GM21786 (cell line): ENCODE measurements around the gene DNMT3A.

Experiments used
- ATAC-seq: cut with Tn5 transposase; IDR thresholded peaks from one replicate; pipeline ENCODE4 v1.9.1; 2021; ENCODE audit not compliant: unreplicated experiment

Gene DNMT3A

DNA sequence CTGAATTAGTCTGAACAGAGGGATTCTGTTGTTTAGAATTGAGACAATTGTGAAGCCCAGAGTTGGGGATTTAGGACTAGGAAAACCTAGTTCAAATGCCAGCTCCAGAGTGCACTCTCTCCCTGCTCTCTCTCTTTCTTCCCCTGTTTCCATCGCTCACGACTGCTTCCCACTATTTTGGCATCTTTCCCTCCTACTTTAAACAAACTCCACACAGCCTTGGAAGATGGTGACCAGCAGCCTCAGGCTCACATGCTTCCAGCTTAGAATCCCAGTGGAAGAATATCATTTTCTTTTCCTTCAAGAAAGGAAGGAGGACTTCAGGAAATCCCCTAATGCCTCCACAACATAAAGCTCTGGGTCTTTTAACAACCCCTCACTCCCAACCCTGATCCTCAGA lies 6.1 kb upstream of the DNMT3A start:
- no peak for ATAC-seq

DNA sequence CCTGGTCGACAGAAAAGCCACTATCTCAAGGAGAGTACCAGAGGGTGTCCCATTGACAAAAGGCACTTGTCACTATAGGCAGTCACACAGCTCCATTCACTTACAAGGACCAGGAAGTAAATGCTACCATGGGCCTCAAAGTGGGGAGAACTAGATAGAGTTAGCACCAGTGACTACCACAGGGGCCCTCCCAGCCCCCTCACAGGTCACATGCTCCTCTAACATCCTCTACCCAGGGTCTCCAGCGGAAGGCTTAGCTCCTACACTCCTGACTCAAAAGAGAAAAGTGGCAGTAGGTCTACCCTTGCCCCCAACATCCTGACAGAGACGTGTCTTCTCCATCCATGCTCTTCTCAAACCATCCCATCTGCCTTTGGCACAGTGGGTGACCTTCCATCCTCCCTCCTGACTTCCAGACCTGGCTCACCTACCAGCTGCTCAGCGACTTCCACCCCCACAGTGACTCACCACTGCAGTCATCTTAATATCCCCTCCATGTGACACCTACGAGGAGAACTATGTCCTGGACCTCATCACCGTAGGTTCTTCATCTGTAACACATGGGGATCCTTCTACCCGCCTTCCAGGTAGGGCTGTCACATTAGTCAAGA lies 5.6 kb upstream of the DNMT3A start:
- no peak for ATAC-seq

DNA sequence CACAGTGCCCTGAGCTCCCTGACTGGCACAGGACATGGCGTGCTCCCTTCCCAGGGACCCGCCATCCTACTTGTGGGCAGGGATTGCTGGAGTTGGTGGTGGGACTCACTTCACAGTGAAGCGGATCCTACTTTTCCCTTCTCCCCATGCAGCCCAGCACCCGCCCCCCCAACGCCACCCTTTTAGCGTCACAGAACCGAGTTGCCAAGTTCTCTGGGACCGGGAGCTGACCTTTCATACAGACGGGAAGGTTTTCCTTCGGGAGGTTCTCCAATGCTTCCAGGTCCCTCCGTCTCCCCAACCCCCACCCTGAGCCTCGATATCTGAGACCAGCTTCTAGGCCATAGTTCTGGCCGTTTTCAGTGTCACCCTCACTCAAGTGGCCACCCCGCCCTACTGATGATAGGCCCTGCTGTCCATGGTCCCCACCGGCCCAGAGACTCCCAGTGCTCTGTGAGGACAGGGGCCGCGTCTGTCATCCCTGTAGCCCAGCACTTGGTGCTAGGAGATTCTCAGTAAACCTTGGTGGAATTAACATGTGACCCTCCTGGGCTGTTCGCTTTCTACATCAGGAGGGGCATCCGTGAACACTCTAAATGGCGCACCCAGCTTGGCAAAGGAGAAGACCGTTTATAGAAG lies 1.6 kb upstream of the DNMT3A start:
- no peak for ATAC-seq

DNA sequence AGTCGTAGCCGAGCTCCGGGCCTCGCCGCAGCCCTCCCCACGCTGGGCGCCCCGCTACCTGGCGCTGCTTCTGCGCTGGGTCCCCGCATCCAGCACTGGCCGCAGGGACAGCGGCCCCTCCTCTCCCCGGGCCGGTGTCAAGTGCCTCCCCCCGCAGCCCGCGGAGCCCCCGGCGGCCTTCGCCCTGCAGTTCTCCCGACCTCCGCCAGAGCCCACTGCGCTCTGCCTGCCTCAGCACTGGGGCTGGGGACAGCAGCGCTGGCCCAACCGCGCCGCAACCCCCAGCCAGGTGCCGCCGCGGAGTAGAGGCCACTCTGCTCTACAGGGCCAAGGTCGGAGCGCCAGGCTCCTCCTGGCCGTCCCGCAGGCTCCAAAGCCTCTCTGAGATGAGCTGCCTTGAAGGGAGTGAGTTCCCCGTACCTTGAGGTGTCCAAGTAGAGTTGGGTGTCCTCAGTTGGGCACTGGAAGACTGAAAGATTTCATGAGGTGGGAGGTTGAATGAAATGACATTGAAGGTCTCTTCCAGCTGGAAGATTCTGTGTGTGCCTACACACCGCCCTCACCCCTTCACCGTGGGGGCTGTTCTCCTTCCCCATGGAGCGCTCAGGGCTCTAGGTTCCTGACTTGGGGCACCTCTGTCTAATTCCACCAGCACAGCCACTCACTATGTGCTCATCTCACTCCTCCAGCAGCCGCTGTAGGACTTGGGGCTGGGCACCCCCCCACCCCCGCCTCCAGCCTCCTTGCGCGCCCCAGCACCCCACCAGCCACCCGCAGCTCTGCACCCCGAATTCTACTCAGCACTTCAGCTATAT lies 854 bp upstream of the DNMT3A start:
- ATAC-seq, result peak; percentile 76

DNA sequence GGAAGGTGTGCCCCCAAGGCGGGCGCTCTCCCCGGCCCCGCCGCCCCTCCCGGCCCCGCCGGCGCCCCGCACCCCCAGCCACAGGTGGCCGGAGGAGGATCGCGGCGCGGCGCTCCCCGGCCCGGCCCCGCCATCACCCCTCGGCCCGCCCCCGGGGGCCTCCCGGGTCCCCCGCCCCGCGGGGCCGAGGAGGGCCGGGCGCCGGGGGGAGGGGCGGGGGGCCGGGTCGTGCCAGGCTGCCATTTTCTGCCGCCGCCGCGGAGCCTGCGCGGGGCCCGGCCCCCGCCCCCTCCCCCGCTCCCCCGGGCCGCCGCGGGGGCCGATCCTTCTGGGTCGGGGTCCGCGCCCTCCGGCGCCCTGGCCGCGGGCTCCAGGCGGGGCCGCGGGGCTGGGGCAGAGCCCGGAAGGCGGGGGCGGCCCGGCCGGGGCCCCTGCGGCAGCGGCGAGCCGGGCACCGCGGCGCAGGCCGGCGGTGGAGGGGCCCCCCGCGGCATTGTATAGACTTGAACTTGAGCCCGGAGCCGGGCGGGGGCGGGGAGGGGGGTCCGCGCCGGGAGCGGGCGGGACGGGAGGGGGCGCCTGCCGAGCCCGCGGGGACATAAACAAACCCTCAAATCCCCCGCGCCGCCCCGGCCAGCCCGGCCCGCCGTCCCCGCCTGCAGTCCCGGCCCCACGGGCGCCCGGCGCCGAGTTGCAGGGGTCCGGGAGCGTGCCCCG lies 556 bp downstream of the DNMT3A start:
- no peak for ATAC-seq

DNA sequence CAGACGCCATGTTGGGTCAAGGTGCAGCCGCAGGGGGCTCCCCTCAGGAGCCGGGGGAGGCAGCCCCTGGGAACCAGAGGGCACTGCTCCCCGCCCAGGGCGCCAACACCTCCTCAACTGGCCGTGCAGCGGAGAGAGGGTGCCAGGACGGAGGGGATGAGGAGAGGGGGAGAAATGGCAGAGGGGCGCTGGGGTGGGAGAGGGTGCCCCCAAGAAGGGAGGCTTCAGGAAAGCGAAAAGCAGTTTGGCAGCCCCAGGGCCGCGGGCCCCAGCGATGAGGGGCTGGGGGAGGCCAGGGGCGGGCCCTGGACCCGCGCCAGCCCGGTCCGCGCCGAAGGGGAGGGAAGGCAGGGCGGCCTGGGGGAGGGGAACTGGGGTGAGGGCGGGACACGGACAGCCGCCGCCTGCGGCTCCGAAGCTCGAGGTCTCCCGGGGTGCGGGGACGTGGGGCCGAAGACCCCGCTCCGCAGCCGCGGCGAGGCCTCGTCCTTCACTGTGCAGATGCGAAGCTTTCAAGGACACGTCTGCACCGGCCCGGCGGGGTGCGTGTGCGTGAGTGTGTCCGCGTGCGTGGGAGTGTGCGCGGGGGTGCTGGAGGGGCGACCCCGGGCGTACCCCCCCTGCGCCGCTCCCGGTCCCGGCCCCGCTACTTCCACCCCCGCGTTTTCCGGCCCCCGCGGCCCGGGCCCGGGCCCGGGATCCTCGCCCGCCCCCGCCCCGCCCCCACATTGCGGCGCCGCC lies 1.4 kb downstream of the DNMT3A start:
- no peak for ATAC-seq

DNA sequence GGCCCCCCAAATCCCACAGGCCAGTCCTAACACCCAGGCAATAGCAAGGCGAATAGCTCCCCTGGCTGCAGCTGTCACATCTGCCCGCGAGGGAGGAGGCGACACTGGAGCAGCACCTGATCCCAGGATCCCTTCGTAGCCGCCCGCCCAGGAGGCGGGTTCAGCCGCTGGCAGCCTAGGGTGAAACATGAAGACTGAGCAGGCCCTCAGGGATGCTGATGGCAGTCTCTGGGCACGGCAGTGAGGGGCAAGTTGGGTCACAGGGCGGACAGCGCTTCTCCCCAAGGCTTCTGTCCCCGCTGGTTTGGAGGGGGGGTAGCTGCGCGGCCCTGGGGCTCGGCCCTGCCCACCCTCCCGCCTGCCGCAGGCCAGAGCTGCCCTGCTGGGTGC lies 1.9 kb downstream of the DNMT3A start:
- ATAC-seq, result no peak

DNA sequence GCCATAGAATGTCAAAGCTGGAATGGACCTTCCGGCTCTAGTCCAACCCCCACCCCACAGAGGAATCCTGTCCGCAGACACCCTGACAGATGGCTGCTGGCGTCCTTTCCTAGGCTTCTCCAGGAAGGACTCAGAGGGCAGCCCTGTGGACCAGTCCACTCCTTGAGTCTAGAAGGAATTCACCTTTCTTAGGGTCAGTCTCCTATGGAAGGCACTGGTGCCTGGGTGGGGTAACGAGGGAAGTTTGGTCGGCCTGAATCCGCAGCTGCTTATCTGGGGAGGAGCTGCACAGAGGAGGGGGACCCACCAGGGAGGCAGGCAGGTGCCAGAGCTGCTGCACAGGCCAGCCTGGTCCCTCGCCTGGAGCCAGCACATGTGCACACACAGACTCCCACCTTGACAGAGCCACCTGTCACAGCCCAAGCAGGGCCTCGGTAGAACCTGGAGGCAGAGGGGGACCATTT lies 2.5 kb downstream of the DNMT3A start:
- ATAC-seq, result no peak

DNA sequence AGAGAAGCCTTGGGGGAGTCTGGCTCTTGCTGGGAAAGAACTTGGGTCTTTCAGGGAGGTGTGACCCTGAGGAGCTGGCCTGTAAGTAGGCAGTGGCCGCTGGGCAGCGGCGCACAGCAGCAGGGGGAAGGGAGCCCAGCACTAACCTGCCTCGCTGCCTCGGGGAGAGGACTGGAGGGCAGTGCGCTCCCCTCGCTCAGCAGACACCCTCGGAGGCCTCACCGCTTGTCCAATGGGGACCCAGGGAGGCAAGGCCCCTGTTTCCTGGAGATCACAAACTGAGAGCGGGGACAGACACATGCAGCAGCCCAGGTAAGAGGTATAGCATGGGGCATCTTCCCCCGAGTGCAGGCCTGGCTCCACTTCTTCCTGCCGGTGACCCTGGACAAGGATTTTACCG lies 3.3 kb downstream of the DNMT3A start:
- ATAC-seq, result no peak

DNA sequence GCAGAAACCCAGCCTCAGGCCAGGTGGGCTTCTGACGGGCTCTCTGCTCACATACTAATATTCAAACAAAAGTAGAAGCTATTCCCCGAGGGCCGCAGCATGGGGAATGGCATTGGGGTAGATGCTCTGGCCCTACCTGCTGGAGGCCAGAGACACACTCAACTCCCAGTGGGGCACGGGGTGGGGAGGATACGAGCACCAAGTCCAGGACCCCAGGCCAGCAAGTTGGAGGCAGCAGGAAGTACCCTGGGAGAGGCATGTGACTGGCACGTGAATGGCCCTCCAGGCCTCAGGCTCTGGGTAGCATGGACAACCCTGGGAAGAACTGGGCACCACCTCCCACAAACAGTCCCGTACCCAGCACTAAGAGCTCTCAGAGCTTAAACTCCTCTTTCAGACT lies 3.8 kb downstream of the DNMT3A start:
- ATAC-seq, result no peak

DNA sequence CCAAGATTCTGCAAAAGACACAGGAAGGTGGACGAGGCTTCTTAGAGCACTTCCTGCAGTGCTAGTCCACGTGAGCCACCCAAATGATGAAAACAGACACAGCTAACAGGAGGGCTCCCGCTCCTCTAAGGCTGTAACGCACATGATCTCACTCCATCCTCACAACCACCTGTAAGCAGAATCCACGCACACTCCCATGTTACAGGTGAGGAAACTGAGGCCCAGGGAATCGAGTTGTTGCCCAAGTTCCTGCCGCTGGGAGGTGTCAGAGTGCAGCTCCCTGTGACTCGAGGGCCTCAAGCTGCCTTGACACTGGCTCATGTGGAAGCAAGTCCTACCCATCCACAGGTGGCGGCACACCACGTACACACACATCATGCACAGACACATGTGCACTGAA lies 4.4 kb downstream of the DNMT3A start:
- ATAC-seq, result no peak

DNA sequence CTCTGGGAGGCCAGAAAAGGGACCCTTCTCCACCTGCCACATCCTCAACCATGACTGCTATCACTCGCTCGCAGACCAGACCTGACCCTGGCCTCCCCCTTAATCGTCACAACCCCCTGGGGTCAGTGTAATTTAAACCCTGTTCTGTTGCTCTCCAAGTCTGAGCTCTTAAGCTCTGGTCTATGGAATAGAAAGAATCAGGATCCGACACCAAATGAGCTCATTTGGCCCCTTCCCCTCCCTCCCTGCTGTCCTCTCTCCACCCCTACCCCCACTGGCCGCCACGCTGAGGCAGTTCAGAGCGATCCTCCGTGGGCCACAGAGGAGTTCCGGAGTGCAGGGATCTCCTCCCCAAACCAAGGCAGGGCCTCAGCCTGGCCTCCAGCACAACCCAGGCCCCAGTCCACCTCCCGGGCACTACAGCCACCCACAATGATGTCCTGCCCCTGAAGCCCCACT lies 5.3 kb downstream of the DNMT3A start:
- no peak for ATAC-seq

DNA sequence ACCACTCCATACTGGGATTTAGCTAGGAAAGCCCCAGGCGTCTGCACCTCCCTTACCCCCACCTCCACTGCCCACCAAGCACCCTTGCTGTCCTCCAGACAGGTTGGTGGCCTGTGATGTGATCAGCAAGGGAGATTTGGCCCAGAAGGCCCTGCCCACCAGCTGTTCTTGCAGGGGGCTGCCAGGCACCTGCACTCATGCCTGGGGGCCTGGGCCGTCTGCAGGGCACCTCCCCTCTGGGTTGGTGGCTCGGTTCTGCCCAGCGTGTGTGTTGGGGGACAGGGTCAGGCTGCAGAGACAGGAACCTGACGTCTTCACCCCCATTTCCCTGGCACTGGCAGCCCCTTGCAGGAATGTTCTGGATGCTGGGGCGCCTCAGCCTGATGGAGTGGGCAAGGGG lies 5.8 kb downstream of the DNMT3A start:
- no peak for ATAC-seq

DNA sequence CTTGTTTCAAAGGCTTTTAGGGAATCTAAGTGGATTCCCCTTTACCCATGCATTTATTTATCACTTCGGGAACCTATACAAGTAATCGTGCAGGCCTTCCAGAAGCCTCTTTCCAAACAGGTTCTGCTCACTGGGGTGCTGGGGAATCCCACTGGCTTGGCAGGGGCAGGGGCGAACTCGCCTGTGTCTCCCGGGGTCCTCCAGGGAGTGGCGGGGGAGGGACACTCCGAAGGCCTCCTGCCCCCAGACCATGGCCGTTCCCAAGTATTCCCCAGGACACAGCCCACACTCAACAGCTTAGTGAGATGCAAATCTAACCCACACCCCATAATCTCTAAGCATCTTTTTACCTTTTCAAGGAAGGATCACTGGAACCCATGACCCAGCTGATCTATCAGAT lies 6.5 kb downstream of the DNMT3A start:
- ATAC-seq, result no peak

DNA sequence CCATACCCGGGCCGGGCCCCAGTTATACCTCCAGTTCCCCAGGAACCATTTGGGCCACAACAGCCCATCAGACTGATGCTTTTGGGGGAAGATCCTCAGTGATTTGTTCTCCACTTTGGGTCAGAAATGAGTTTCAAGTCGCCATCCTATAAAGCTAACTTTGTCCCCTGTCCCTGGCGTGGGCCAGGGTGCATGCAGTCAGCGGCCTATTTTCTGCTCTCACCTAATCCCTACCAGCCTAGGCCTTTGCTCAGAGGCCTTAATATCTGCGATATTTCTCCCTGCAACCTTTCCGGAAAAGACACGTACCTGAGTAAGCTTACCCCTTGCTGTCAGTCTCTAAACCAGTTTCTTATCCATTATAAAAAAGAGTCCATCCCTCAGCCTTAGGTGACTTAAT lies 7.2 kb downstream of the DNMT3A start:
- no peak for ATAC-seq

DNA sequence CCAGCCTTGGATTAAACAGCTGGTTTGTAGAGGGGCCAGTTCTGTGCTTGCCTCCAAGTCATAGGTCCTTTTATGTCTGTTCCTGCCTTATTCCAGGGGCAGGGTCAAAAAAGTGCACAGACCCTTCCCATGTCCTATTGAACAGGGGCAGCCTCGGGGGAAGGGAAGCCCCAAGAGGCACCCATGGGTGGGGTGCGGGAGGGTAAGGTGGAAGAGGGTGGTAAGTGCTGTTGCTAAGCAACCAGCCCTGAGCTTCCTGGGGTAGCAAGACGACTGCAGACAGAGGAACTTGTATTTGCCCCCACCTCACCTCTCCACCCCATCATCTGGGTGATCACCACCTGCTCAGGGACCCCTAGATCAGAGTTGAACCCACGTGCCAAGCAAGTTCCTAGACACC lies 7.7 kb downstream of the DNMT3A start:
- ATAC-seq, result no peak

DNA sequence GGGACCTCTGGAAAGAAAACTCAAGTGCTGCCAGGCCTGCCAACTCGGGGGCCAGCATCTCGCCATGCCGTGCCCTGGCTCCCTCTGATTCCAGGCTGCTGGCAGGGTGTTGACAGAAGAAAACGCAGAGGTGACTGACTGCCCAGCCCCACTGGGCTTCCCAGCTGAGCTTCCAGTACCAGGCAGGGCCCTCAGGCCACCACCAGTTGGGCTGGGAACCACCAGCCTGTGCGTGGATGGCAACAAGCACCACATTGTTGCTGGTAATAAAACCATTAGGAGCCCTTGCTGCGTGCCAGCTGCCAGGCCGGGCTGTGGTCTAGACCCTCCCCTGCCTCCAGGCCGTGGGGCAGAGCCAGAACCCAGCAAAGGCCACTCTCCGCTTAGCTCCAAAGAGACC lies 9.2 kb downstream of the DNMT3A start:
- no peak for ATAC-seq

DNA sequence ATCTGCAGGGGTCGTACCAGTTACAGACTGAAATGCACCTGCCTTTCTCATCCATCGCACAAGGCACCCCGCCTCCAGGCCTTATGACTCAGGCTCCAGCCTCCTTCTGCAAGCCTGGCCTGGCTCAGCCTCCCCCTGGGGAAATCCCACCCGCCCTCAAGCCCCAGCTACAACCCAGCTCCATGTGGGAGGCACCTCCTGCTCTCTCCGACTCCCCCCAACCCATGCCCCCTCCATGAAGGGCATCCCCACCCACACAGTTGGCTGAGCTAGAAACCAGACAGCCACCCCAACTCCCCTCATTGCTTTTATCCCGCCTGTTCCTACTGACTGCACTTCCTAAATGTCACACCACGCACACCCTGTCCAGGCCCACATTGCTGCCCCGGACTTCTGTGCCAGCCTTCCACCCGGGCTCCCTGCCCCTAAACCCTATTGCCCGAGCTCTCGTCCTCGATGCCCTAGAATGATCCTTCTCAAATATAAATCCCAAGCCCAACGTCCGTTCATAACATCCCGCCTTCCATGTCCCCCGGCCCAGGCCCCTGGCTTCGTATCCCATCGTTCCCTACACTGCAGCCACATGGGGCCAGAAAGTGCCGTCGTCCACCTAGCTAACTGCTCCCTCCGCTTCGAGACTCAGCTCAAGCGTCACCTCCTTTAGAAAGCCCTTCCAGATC lies 9.9 kb downstream of the DNMT3A start:
- ATAC-seq, result no peak

DNA sequence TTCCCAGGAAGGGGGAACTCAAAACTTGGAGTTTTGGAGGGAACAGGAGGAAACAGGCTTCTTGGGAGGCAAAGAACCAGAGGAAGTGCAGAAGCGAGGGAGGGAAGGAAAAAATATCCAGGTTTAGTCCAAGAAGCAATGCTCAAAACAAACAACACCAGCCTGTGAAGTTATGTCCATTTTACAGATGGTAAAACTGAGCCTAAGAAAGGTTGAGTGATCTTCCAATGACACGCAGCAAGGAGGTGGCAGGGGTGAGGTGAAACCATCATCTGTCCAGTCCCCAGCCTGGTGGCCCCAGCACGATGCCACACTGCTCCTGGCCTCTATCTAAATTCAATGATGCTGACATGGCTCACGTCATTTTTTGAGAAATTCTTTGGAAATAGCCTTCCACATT lies 10.8 kb downstream of the DNMT3A start:
- ATAC-seq, result no peak

DNA sequence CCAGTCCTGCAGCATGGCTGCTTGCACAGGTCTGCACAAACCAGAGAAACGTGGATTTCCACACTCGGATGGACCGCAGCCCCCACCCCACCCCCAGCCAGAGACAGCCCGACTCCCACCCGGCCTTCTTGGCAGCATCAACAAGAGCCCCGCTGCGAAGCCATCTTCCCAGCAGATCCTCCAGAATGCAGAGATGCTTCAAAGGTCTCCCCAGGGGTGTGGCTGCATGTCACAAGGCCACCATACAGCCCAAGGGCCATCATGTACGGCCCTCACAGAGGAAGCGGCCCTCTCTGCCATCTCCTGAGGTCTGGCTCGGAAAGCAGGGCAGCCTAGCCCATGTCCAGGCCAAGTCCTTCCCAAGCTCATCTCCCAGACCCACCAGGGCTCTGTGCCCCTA lies 11.5 kb downstream of the DNMT3A start:
- ATAC-seq, result no peak
